ENCODE data around the gene PDE11A. TPM values are rescaled to one million over a fixed set of nuclear protein-coding genes. Genes with fewer than 3 reads are reported as not detected.

The PDE11A gene
- total RNA-seq, 1 experiment from 2014 or later: 1.4 TPM

GRCh38 chr2:177666408-177666807 is 406.2 kb downstream of the PDE11A start:
- Mint-ChIP-seq H3K27ac (ENCODE audit: unreplicated experiment) (no peak overlapping the region), H3K36me3 (ENCODE audit: insufficient read depth, unreplicated experiment) (no peaks in the 10 kb centered on the region), H3K9me3 (ENCODE audit: low read depth, unreplicated experiment) (no peaks in the 10 kb centered on the region), H3K27me3 (ENCODE audit: unreplicated experiment) (no peaks in the 10 kb centered on the region), H3K4me3 (ENCODE audit: low read depth, unreplicated experiment) (no peak overlapping the region), H3K4me1 (ENCODE audit: low read depth, unreplicated experiment) (no peaks in the 10 kb centered on the region)
- intact Hi-C loops (cut with micrococcal nuclease; ENCODE audit: unreplicated experiment): no loop called here
- no peak for DNase-seq
- no TSS peak for BruUV-seq (replicated peaks)
- no peak for TF ChIP-seq CTCF (IDR thresholded peaks at IDR 0.05; ENCODE audit: unreplicated experiment)
- CTCF ChIA-PET: no interaction called here

GRCh38 chr2:177665948-177666347 is 406.6 kb downstream of the PDE11A start:
- H3K27ac Mint-ChIP-seq (ENCODE audit: unreplicated experiment): no peak overlapping the region
- intact Hi-C loops (cut with micrococcal nuclease; ENCODE audit: unreplicated experiment): no loop called here
- no peaks in the 10 kb centered on the region for H3K4me1 Mint-ChIP-seq (ENCODE audit: low read depth, unreplicated experiment)
- no TSS peak for BruUV-seq (replicated peaks)
- H3K36me3 Mint-ChIP-seq (ENCODE audit: insufficient read depth, unreplicated experiment): no peaks in the 10 kb centered on the region
- H3K9me3 Mint-ChIP-seq (ENCODE audit: low read depth, unreplicated experiment): no peaks in the 10 kb centered on the region
- H3K27me3 Mint-ChIP-seq (ENCODE audit: unreplicated experiment): no peaks in the 10 kb centered on the region
- no peak for DNase-seq
- CTCF ChIA-PET: no interaction called here
- TF ChIP-seq CTCF (IDR thresholded peaks at IDR 0.05; ENCODE audit: unreplicated experiment): no peak
- H3K4me3 Mint-ChIP-seq (ENCODE audit: low read depth, unreplicated experiment): no peak overlapping the region

- no peak overlapping the region for H3K27ac Mint-ChIP-seq (ENCODE audit: unreplicated experiment)
- H3K4me1 Mint-ChIP-seq (ENCODE audit: low read depth, unreplicated experiment): no peaks in the 10 kb centered on the region
- CTCF ChIA-PET: no interaction called here
- no peak for TF ChIP-seq CTCF (IDR thresholded peaks at IDR 0.05; ENCODE audit: unreplicated experiment)
- no peak for DNase-seq
- H3K4me3 Mint-ChIP-seq (ENCODE audit: low read depth, unreplicated experiment): no peak overlapping the region
- H3K9me3 Mint-ChIP-seq (ENCODE audit: low read depth, unreplicated experiment): no peaks in the 10 kb centered on the region
- H3K36me3 Mint-ChIP-seq (ENCODE audit: insufficient read depth, unreplicated experiment): no peaks in the 10 kb centered on the region
- BruUV-seq (replicated peaks): no TSS peak
- intact Hi-C loops (cut with micrococcal nuclease; ENCODE audit: unreplicated experiment): no loop called here
- no peaks in the 10 kb centered on the region for H3K27me3 Mint-ChIP-seq (ENCODE audit: unreplicated experiment)
Observed at GRCh38 chr2:177665328-177665727, 407.2 kb downstream of the PDE11A start.

- Mint-ChIP-seq H3K27ac (ENCODE audit: unreplicated experiment) (no peak overlapping the region), H3K36me3 (ENCODE audit: insufficient read depth, unreplicated experiment) (no peaks in the 10 kb centered on the region), H3K27me3 (ENCODE audit: unreplicated experiment) (peaks cover 6% of the 10 kb centered on the region), H3K4me1 (ENCODE audit: low read depth, unreplicated experiment) (no peaks in the 10 kb centered on the region), H3K9me3 (ENCODE audit: low read depth, unreplicated experiment) (no peaks in the 10 kb centered on the region), H3K4me3 (ENCODE audit: low read depth, unreplicated experiment) (no peak overlapping the region)
- CTCF ChIA-PET: no interaction called here
- BruUV-seq (replicated peaks): no TSS peak
- intact Hi-C loops (cut with micrococcal nuclease; ENCODE audit: unreplicated experiment): no loop called here
- DNase-seq: no peak
- no peak for TF ChIP-seq CTCF (IDR thresholded peaks at IDR 0.05; ENCODE audit: unreplicated experiment)
Observed at GRCh38 chr2:177662895-177663294, 409.7 kb downstream of the PDE11A start.

- intact Hi-C loops (cut with micrococcal nuclease; ENCODE audit: unreplicated experiment): no loop called here
- Mint-ChIP-seq H3K9me3 (ENCODE audit: low read depth, unreplicated experiment) (no peaks in the 10 kb centered on the region), H3K36me3 (ENCODE audit: insufficient read depth, unreplicated experiment) (no peaks in the 10 kb centered on the region), H3K27me3 (ENCODE audit: unreplicated experiment) (peaks cover 26% of the 10 kb centered on the region), H3K27ac (ENCODE audit: unreplicated experiment) (no peak overlapping the region), H3K4me1 (ENCODE audit: low read depth, unreplicated experiment) (no peaks in the 10 kb centered on the region), H3K4me3 (ENCODE audit: low read depth, unreplicated experiment) (no peak overlapping the region)
- no peak for TF ChIP-seq CTCF (IDR thresholded peaks at IDR 0.05; ENCODE audit: unreplicated experiment)
- BruUV-seq (replicated peaks): no TSS peak
- CTCF ChIA-PET: no interaction called here
- DNase-seq: no peak
Observed at GRCh38 chr2:177660742-177661141, 411.8 kb downstream of the PDE11A start.

All from Calu3 (cell line).